CD4-positive, alpha-beta T cell treated with Interferon gamma for 1 hour (primary cell): ENCODE data around the gene FADS2.

ENCODE experiments used
- DNase-seq: peaks from one replicate; pipeline ENCODE4 v3.0.0-alpha.2; 2020

The FADS2 gene

DNA sequence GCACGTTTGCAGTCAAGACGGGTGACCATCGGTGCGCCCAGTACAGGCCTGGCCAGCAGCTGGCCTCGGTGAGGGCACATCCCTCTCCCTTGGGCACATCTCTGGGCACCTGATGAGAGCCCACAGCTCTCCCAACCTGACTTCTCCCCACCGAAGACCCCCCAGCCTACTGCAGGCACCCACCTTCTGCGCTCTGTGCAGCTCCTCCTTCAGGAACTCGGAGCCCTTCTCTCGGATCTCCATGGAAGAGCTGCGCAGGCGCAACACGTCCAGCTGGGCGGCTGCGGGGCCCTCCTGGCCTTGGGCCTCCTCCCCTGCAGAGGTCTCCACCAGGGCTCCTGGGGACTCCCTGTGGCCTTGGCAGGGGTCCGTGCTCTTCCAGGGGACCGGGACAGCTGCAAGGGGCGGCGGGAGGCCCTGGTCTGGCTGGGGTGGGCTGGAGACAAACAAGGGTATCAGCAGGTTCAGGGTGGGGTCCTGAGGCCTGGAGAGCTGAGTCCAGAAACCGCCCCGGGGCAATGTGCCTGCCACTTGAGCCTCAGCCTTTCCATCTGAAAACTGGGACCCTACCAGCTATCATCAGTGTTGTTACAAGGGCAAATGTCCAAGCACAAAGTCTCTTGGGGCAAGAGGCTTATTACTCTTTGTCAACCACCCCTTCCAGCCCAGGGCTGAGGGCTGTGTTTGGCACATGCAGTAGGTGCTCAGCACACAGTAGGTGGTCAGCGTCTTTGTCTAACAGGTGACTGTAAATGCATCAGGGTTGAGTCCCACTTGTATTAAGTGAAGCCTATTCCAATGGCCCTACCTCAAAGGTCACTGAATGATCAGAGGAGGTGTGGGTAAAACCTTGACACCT lies 80.0 kb downstream of the FADS2 start:
- DNase-seq = no peak

DNA sequence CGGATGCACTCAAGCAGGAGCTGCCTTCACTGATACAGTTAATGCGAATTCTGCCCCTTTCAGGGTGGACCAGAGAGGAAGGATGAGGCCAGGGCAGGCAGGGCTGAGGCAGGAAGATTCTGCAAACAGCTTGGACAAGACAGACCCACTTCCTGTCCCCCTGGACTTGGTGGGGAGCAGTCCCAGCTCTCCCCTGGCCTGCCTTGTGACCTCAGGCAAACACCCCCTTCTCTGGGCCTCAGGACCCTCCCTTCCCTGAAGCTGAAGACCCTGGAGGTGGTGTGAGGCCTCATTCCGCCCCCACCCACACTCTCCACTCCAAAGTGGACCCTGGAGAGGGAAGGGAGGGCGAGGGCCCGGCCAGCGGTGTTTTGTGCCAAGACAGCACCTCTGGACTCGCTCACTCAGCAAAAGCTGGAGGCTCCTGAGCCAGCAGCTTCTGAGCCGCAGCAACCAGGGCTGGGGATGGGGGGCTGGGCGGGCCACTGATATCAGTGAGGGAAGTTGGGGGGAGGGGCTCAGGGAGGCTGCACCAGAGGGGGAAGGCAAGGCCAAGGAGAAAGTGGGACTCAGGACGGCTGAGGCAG lies 80.7 kb downstream of the FADS2 start:
- DNase-seq = no peak

DNA sequence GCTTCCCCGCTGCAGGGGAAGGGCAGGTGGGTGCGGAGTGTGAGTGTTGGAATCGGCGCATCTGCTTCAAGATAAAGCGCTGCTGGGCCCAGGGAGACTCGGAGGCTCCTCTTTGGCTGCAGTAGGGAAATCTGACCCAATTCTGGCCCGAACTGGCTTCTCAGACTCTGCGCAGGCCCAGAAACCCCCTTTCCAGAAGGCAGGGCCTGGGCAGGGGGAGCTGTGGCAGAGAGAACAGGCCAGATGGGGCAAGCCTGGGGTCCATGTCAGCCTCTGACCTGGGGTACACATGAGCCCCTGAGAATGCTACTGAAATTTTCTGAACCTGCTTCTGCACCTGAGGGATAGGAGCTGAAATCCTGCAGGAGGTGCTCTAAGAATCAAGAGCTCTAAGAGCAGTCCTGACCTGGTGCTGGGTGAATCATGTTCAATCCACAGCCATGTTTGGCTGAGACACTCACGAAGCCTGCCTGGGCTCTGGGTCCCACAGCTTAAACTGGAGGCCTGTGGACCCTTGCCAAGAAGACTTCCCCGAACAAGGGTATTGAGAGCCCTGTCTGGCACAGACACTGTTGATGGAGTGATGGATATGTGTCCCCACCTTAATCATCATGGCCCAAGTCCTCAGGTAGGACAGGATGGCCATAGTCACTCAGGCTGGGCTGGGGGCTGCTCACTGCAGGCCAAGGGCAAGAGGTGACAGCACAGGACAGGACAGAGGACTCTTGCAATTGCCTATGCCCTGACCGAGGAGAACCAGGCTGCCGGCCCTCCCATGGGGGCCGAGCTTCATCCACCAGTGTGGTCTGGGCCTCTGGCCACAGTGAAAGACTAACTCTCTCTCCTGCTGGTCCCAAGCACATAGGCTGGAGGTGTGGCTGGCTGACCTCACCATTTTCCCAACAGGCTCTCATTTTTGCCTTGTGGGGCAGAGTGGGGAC lies 82.4 kb downstream of the FADS2 start:
- DNase-seq = no peak

DNA sequence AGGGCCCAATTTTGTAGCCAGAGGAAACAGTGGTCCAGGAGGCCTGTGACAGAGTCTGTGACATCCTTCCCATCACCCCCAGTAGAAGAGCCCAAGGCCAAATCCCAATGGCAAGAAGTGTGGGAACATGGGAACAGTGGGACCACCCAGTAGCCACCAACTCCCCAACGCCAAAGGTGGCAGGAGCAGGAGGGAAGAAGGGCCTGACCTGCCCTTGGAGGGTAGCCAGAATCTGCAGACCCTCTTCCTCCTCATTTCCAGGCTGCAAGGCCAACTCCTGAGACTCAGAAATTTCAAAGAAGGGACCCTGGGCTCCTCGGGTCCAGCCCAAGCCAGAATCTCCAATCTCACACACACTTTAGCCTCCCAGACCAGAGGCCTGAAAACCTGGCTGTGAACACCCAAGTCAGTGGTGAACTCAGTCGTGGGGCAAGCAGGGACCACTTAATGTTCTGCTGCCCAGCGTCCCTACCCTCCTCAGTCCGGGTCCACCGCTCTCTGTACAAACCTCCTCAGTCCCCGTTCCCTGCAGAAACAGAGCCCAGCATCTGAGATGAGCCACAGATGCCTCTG lies 83.1 kb downstream of the FADS2 start:
- DNase-seq = no peak

DNA sequence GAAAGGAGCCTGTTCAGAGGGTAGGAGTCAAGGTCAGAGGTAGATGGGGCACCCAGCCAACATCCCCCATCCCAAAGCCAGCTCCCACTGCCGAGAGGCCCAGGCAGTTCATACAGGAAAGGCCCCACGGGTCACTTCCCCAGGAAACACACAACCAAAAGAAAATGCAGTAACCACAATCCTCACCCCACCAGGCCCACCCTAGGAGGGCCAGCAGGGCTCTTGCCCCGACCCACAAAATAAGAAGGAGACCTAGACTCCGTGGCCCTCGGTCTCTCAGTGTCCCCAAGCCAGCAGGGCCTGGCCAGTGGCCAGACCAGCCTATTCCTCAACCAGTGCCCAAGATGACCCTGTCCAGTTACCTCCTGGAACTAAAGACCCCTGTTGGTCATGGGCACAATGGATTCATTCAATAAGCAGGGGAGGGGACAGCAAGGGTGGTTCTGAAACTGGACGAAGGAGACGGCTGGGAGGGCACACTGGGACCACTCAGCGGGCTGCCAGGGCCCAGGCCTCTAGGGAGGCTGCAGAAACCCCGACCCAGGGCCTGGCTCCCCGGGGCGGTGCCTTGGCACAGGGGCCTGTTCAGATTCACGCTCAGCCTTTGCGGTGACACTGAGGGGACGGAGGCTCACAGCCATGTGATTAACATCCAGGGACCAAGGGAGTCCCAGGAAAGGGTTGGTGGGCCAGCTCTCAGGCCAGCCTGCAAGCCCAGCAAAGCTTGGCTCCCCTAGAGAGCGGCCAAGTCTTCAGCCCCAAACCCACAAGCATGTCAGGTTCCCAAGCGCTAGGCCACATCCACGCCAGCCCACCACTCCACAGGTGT lies 83.8 kb downstream of the FADS2 start:
- DNase-seq = no peak

DNA sequence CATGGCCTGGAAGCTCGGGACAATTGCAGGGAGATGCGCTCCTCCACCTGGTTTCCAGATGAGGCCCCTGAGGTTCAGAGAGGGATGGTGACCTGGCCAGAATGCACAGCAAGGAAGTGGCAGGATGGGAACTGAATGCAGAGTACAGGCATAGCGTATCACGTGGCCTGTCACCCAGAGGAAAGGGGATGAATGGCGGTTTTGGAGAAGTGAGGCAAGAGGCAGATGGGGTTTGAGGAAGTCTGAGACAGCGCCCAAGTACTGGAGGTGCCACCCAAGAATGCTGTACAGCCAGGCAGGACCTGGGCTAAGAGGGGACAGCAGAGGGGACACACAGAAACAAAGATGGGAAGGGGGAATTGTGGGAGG lies 84.4 kb downstream of the FADS2 start:
- peak; percentile 60 for DNase-seq

DNA sequence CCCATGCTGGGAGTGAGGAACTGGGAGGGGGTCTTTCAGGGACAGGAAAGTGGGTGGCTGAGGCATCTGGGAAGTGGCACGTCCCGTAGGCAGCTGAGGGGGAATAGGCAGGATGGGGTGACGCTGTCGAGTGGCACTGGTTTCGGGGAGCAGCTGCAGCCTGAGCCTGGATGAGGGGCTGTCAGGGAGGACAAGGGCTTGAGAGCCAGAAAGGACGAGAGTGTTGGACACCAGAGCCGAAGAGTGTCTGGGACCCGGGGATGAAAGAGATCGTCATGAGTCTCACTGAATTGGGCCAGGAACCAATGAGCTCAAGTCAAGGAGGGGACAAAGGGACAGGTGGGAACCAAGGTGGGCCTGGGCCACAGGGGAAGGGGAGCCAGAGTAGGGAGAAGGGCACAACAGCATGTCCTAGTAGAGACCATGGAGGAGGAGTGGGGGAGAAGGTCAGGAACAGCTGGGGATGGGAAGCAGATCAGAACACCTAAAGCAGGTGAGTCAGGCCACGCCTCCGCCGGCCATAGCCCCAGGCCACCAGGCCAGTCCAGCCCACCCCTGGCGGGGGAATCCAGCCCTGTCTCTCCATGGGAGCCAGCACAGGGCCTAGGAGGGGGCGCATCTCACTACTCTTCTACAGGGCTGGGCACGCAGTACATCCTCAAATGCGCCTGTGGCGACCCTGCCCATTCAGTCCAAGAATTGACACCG lies 85.0 kb downstream of the FADS2 start:
- no peak for DNase-seq

DNA sequence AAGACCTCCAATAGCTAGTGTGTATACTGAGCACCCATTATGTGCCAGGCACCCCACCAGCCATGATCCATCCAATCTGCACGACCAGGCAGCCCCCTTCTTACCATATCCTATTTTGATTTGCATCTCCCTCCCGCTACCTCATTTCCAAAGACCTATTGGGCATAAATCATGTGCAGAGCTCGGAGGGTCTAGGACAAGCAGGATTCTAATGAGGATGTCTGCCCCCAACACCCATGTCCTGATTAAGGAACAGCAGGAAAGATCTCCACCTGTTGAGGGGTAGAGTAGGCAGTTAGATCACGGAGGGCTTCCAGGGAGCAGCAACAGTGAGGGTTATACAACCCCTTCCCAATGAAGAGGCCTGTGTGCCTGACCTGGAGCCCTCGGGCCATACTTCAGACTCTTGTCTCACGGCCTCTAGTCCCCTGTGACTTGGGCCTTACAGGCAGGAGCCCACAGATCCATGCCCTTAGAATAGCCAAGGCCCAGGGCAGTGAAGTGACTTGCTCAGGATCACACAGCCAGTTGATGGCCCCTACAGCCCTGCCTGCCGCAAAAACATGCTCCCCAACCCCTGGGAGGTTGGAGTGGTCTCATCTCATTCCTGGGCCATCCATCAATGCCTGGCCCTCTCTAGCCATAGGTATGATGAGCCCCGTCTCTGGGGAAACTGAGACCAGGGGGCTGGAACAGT lies 85.7 kb downstream of the FADS2 start:
- no peak for DNase-seq

DNA sequence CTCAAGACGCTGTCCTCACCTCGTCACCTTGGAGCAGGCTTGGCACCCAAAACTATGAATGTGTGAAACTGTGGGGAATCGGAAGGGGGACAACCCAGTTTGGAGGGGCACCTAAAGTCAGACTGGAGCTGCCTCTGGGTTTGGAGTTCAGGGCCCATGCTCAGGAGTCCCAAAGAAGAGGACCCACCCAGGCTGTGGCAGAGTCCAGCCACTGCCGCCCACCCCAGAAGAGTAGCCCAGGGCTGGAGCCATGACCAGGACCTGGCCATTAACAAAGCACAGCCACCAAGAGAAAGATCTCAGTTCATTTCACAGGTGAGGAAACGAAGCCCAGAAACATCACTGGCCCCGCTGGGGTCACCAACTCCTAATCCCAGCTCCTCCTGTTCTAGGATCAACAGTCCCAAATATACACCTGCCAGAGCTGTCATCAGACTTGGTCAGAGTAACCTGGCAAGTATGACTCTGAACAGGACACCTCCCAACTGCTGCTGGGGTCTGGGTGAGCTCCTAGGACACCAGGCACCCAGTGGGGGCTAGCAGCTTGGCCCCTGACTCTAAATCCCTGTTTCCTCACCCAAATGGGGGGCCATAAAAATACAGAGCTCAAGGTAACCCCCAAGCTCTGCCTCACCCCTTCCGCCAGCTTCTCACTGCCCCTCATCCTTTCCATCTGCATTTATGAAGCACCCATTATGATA lies 86.5 kb downstream of the FADS2 start:
- DNase-seq = no peak

DNA sequence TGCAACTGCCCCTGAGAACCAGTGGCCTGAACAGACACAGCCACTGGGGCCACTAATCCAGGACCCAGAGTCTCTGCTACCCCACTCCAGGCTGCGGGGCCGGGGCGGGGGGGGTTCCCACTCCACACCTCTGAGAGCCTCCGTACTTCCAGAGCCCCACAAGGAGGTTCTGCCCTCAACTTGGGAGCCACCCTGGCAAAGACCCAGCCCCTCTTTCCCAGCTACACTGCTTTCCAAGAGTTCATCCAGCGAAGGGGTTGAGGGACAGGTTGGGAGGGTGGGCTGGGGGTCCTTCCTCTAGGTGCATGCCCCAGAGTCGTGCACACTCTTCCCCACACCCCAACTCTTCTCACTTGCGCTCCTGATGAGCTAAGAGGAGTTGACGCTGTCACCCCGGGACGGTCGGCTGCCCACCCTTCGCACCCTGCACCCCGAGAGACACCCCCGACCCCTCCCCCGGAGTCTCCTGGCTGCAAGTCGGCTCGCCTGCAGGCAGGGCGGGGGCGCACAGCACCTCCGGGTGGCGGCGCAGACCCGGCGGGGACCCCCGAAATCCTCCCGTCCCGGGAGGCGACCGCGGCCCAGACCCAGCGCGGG lies 88.7 kb downstream of the FADS2 start:
- DNase-seq = no peak
